DMS53 treated with DMSO at 0.1 percent for 48 hours (cell line): ENCODE measurements around the gene PLEKHG5.
A peak's percentile ranks its signal among the peaks of the same experiment; 100 is the strongest.
"Not testable (repeated sequence)": the region's sequence is repeated elsewhere in the genome, so short reads cannot be mapped to it uniquely, and the experiment has no call there.

Experiments used
- DNase-seq: peaks from one replicate; lab custom pipeline; 2025; ENCODE audit not compliant: unreplicated experiment; lab: John Stamatoyannopoulos, UW

The PLEKHG5 gene

DNA sequence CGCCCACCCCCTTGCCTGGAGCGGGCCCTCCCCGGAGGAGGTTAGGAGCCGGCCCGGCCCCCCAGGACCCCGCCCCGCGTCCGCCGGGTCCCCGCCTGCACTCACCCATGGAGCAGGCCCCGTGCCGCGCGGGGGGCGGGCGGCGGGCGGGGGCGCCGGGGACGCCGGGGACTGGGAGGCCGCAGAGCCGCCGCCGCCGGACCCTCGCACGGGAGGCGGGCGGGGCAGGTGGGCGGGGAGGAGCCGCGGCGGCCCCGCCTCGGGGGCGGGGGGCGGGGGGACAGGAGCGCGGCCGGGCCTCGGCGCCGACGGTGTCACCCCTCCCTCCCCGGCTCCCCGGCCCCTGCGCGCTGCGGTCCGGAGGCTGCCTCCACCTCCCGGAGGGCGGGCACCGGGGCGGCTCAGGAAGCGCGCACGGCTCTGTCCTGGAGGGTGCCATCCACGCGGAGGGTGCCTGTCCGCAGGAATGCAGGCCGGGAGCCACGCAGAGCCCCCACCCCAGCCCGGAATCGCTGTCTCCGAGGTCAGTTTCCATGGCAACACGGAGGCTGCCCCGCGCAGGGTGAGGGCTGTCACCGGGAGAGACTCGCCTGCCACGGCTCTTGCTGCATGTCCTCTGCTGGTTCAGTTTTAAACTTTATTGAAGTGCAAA is 5.9 kb upstream of the PLEKHG5 start:
- DNase-seq = peak; percentile 40

DNA sequence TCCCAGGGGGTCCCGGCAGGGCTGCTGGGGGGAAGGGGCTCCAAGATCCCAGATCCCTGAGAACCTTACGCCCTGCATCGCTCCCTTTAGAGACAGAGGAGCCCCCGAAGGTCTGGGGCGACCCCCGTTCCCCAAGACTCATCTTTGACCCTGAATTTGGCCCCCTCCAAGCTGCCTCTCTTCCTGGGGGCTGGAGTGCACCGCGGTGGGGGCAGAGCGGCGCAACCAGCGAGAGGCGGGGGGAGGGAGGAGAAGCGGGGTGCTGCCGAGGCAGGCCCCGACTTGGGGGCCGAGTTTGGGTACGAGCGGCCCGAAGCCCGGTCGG is 5.4 kb upstream of the PLEKHG5 start:
- DNase-seq = no peak

DNA sequence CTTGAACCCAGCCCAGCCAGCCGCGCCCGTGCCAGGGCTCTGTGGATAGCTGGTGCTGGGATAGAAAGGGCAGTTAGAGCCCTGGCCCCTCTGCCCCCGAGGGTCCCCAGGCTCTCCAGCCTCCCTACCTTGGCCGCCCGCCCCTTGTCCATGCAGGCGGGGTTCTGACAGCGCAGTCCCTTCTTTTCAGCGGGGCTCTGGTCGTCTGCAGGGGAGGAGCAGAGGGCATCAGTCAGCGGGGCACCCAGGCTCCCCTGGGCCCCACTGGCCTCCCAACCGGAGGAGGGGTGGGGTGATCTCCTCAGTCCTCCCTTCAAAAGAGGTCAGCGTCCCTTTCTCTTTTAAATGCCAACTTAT is 4.9 kb upstream of the PLEKHG5 start:
- DNase-seq = no peak

DNA sequence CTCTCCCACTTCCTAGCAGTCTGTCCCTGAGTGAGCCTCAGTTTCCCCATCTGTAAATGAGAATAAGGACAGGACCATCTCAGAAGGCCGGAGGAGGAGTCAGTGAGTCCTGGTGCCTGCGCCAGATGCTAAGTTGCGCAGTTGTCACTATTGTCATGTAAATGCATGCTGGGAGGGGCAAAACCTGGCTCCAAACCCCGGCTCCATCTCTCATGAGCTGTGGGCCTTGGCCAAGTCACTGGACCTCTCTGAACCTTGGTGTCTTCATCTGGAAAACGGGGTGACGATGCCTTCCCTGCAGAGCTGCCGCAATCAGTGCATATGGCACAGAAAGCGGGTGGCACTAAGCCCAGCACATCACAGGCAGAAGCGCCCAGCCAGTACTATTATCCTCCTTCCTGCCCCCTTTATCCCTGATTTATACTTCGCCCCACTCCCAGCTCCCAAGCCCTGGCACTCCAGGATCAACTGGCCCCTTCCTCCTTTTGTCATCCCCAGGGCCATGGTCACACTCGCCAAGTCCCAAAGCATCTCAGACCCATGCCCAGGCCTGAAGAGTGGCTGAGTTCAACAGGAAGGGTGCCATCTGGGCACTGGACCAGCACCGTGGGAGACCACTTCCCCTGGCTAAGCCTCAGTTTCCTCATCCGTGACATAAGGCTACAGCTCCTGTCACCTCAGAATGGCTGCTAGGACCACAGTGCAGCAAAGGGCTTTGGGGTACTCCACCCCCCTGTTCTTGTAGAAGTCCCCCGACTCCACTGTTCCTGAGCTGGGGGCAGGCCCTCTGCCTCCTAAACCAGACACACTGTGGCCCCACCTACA is 4.3 kb upstream of the PLEKHG5 start:
- no peak for DNase-seq

- no peak for DNase-seq
Measured at GRCh38 chr1:6495041-6495441, 3.6 kb upstream of the PLEKHG5 start.

DNA sequence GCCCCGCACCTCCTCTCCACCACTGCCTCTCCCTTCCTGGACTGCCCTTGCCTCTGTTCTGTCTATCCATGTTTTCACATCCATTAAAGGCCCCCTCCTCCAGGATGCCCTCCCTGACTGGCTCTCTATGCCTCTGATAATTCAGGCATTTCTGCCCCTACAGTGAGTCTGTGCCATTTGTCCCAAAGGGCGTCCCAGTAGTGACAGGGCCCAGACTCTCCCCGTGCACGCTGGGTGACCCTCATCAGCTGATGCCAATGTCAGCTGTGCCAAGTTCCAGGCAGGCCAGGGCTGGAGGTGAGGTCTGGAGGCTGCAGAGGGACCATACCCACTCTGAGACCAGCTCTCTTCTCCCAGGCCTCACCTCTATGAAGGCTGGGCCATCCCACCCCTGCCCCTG is 3.2 kb upstream of the PLEKHG5 start:
- no peak for DNase-seq

GRCh38 chr1:6493834-6494223 is 2.4 kb upstream of the PLEKHG5 start:
- DNase-seq = not testable (repeated sequence)

GRCh38 chr1:6491966-6492365 is 499 bp upstream of the PLEKHG5 start:
- no peak for DNase-seq

DNA sequence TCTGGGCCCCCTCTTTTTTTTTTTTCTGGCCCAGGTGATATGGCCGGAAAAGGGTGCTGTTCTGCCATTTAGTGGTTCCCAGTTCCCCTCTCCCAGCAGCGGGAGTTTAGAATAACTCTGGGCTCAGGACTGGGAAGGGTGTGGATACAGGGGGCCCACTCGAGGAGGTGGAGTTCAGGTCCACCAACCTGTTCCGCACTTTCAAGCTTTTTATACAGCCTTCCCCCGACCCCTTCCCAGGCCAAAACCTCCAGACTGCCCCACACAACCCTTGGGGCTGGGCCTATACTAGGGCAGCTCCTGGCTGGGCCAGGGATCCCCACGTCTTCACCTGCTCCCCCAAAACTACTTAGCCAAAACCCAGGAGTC is 402 bp downstream of the PLEKHG5 start:
- no peak for DNase-seq

DNA sequence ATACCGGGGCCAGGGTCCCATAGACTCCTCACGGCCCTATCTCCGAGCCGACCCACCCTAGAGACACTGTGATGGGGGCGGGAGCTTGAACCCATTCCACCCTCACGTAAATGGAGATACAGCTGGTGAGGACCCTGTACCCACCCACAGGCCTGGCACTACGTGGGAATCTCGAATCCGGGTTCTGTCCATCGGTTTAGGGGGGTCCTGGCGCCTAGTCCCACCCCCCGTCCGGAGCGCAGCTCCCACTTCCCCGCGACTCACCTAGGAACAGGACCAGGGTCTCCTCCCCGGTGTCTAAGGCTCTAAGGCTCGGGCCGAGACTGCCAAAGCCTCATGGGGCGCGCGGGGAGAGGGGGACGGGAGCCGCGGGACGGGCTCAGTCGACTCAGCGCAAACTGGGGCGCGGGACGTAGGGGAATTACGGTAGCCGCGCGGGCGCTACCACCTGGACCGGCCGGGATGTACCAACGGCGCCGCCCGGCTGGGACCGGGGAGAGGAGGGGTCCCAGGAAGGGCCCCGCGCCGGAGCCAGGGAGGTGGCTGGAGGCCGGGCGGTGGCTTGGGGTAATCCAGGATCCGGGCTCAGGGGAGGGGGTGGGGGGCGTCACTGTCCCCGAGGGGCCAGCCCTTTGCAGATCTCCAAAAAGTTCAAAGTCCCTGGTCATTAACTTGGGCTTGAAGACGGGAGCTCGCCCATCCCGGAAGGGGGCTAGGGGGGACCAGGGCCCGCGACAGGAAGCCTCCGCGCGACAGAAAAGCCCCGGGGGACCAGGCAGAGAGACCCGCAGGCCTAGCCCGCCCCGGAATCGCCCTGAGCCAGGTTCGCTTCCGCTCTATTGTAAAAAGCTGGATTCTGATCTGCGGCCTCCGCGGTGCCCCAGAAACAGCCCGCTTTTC is 1.0 kb downstream of the PLEKHG5 start:
- DNase-seq = peak; percentile 65

GRCh38 chr1:6489799-6490180 is 1.7 kb downstream of the PLEKHG5 start:
- peak; percentile 63 for DNase-seq

DNA sequence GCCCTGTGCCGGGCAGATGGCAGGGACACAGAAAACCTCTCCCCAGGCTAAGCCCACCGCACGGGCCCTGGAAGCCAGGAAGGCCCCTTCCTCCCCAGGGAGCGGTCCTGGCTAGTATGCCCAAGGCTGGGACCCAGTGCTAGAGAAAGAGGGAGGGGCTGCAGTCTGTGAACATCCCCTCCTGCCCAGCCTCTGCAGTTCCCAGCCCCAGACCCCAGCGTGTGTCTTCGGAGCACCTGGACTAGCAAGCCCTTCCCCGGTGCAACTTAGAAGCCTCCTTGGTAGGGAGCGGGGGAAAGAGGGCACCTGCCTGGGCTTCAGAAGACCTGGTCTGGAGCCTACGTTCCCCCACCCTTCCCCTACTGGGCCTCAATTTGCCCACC is 2.1 kb downstream of the PLEKHG5 start:
- DNase-seq = no peak

GRCh38 chr1:6488602-6489382 is 2.7 kb downstream of the PLEKHG5 start:
- DNase-seq = no peak

- no peak for DNase-seq
Measured at GRCh38 chr1:6487804-6488484, 3.5 kb downstream of the PLEKHG5 start.

DNA sequence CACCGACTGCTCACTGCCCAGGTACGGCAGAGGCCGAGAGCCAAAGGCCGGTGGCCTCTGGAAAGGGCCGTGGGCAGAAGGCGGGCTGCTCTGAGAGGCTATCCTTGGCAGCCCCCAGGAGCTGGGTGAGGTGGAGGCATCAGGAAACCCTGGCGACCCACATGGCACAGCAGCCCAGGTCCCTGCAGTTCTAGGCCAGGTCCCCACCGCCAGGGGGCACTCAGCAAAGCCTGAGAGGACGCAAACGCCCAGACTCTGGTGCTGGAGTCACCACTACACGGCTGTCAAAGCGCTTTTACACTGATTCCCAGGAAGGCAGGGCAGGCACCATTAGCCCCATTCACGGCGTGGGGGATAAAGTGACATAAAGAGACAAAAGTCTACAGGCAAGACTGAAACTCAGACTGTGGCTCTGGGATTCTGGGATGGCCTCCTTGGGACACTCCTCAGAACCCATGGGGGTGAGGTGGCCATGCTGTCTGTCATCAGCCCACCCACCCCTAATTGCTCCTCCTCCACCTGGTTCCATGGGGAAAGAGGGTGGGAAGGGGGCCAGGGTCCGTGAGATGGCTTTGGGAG is 4.9 kb downstream of the PLEKHG5 start:
- peak; percentile 89 for DNase-seq

GRCh38 chr1:6485168-6486101 is 6.0 kb downstream of the PLEKHG5 start:
- DNase-seq = no peak

DNA sequence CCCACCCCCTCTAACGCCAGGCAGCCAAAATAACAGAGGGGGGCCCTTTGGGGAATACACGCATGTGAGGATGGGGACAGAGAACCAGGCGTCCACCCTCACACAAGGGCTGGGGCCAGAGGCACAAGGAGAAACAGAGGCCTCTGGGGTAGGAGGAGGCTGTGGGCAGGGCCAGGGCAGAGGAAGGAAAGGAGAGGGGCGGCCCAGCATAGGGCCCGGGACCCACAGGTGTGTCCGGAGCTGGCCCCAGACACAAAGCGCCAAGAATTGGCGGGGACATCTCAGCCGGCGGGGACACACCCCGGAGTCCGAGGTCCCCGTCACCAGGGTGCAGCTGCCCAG is 6.7 kb downstream of the PLEKHG5 start:
- no peak for DNase-seq

DNA sequence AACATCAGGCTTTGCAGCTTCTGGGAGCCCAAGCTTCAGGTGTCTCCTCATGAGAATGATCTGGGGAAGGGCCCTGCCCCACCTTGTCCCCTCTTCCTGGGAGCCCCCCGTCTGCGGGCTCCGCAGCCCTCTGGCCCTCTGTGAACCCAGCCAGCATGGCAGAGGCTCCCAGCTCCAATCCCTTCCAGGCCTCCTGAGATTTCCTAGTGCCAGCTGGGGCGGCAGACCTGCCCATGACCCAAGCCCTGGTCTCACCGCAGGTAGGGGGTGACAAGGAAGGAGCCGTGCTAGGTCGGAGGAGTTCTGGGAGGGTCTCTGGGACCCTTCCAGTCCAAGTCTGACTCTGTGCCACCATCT is 7.7 kb downstream of the PLEKHG5 start:
- DNase-seq = no peak

DNA sequence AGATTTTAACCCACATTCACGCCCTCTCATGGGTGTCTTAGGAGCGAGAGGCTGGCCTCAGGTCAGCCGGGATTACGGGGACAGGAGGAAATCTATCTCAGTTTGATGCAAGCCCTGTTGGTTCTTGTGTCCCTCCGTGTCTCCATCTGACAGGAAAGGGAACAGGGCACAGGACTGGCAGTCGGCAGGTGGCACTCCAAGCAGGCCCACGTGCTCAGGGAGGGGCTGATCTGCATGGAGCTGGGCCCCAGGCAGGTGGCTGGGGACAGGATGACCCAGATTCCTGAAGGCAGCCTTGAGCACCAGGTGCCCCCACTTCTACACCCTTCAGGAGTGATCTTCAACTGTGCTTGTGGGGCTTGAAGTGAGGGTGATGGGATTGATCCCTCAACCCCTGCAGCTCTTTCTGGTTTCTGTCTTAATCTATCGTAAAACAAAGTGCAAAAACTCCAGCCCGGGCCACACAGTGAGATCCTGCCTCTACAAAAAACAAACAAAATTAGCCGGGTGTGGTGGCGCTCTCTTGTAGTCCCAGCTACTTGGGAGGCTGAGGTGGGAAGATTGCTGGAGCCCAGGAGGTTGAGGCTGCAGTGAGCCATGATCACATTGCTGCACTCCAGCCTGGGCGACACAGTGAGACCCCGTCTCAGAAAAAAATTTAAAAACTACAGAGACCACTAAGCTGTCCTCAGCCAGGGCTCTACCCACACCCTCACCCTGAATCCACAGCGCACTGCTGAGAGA is 8.3 kb downstream of the PLEKHG5 start:
- peak; percentile 71 for DNase-seq
